ENCODE data around the gene ERO1A.

Gene ERO1A

GRCh38 chr14:52700701-52701172 lies 5.4 kb upstream of the ERO1A start:
- no CpG with 5 or more reads among the region's 2 CpGs for WGBS (ENCODE audit: insufficient coverage, insufficient read length)
- DNase-seq (ENCODE audit: low read depth, low spot score): no peak

GRCh38 chr14:52694761-52695480 lies 437 bp downstream of the ERO1A start:
- Histone ChIP-seq H3K27ac (ENCODE audit: low read length) (no peak overlapping the region), H3K27me3 (ENCODE audit: control insufficient read depth, insufficient read depth, low read length) (no peaks in the 10 kb centered on the region), H3K9me3 (ENCODE audit: control insufficient read depth, insufficient read depth, low read length) (no peaks in the 10 kb centered on the region), H3K4me1 (ENCODE audit: control insufficient read depth, insufficient read depth, low read length) (no peaks in the 10 kb centered on the region), H3K36me3 (ENCODE audit: control insufficient read depth, insufficient read depth, low read length) (no peaks in the 10 kb centered on the region), H3K4me3 (ENCODE audit: low read length) (peak overlapping the region; percentile 88)
- WGBS (ENCODE audit: insufficient coverage, insufficient read length): no CpG with 5 or more reads among the region's 46 CpGs
- no peak for DNase-seq (ENCODE audit: low read depth, low spot score)

More at GRCh38 chr14:52700701-52701172, 5.4 kb upstream of the ERO1A start:
- Histone ChIP-seq H3K4me1 (ENCODE audit: control insufficient read depth, insufficient read depth, low read length) (no peaks in the 10 kb centered on the region), H3K9me3 (ENCODE audit: control insufficient read depth, insufficient read depth, low read length) (no peaks in the 10 kb centered on the region), H3K36me3 (ENCODE audit: control insufficient read depth, insufficient read depth, low read length) (no peaks in the 10 kb centered on the region), H3K27ac (ENCODE audit: low read length) (no peak overlapping the region), H3K4me3 (ENCODE audit: low read length) (no peak overlapping the region), H3K27me3 (ENCODE audit: control insufficient read depth, insufficient read depth, low read length) (no peaks in the 10 kb centered on the region)

GRCh38 chr14:52693532-52693931 lies 1.8 kb downstream of the ERO1A start:
- no peaks in the 10 kb centered on the region for H3K27me3 ChIP-seq (ENCODE audit: control insufficient read depth, insufficient read depth, low read length)
- no peaks in the 10 kb centered on the region for H3K9me3 ChIP-seq (ENCODE audit: control insufficient read depth, insufficient read depth, low read length)
- no CpG with 5 or more reads among the region's 7 CpGs for WGBS (ENCODE audit: insufficient coverage, insufficient read length)
- H3K27ac ChIP-seq (ENCODE audit: low read length): no peak overlapping the region
- no peaks in the 10 kb centered on the region for H3K36me3 ChIP-seq (ENCODE audit: control insufficient read depth, insufficient read depth, low read length)
- no peak overlapping the region for H3K4me3 ChIP-seq (ENCODE audit: low read length)
- H3K4me1 ChIP-seq (ENCODE audit: control insufficient read depth, insufficient read depth, low read length): no peaks in the 10 kb centered on the region
- no peak for DNase-seq (ENCODE audit: low read depth, low spot score)

GRCh38 chr14:52693036-52693435 lies 2.3 kb downstream of the ERO1A start:
- no peaks in the 10 kb centered on the region for H3K27me3 ChIP-seq (ENCODE audit: control insufficient read depth, insufficient read depth, low read length)
- no peak for DNase-seq (ENCODE audit: low read depth, low spot score)
- no peaks in the 10 kb centered on the region for H3K9me3 ChIP-seq (ENCODE audit: control insufficient read depth, insufficient read depth, low read length)
- no peaks in the 10 kb centered on the region for H3K4me1 ChIP-seq (ENCODE audit: control insufficient read depth, insufficient read depth, low read length)
- no peak overlapping the region for H3K27ac ChIP-seq (ENCODE audit: low read length)
- H3K36me3 ChIP-seq (ENCODE audit: control insufficient read depth, insufficient read depth, low read length): no peaks in the 10 kb centered on the region
- WGBS (ENCODE audit: insufficient coverage, insufficient read length): no CpG with 5 or more reads among the region's 3 CpGs
- no peak overlapping the region for H3K4me3 ChIP-seq (ENCODE audit: low read length)

GRCh38 chr14:52692248-52692962 lies 3.0 kb downstream of the ERO1A start:
- H3K27ac ChIP-seq (ENCODE audit: low read length): no peak overlapping the region
- no peaks in the 10 kb centered on the region for H3K36me3 ChIP-seq (ENCODE audit: control insufficient read depth, insufficient read depth, low read length)
- H3K9me3 ChIP-seq (ENCODE audit: control insufficient read depth, insufficient read depth, low read length): no peaks in the 10 kb centered on the region
- H3K4me3 ChIP-seq (ENCODE audit: low read length): no peak overlapping the region
- H3K27me3 ChIP-seq (ENCODE audit: control insufficient read depth, insufficient read depth, low read length): no peaks in the 10 kb centered on the region
- DNase-seq (ENCODE audit: low read depth, low spot score): no peak
- WGBS (ENCODE audit: insufficient coverage, insufficient read length): no CpG with 5 or more reads among the region's 5 CpGs
- H3K4me1 ChIP-seq (ENCODE audit: control insufficient read depth, insufficient read depth, low read length): no peaks in the 10 kb centered on the region

GRCh38 chr14:52690983-52691760 lies 4.2 kb downstream of the ERO1A start:
- DNase-seq (ENCODE audit: low read depth, low spot score): no peak
- Histone ChIP-seq H3K27ac (ENCODE audit: low read length) (no peak overlapping the region), H3K27me3 (ENCODE audit: control insufficient read depth, insufficient read depth, low read length) (no peaks in the 10 kb centered on the region), H3K4me1 (ENCODE audit: control insufficient read depth, insufficient read depth, low read length) (peaks cover under 1% of the 10 kb centered on the region), H3K36me3 (ENCODE audit: control insufficient read depth, insufficient read depth, low read length) (no peaks in the 10 kb centered on the region), H3K4me3 (ENCODE audit: low read length) (no peak overlapping the region), H3K9me3 (ENCODE audit: control insufficient read depth, insufficient read depth, low read length) (no peaks in the 10 kb centered on the region)
- whole genome bisulfite sequencing (ENCODE audit: insufficient coverage, insufficient read length): no CpG with 5 or more reads among the region's 7 CpGs

- WGBS (ENCODE audit: insufficient coverage, insufficient read length): no CpG with 5 or more reads among the region's 1 CpG
- Histone ChIP-seq H3K4me1 (ENCODE audit: control insufficient read depth, insufficient read depth, low read length) (peaks cover 6% of the 10 kb centered on the region), H3K27ac (ENCODE audit: low read length) (no peak overlapping the region), H3K36me3 (ENCODE audit: control insufficient read depth, insufficient read depth, low read length) (no peaks in the 10 kb centered on the region), H3K4me3 (ENCODE audit: low read length) (no peak overlapping the region), H3K9me3 (ENCODE audit: control insufficient read depth, insufficient read depth, low read length) (no peaks in the 10 kb centered on the region), H3K27me3 (ENCODE audit: control insufficient read depth, insufficient read depth, low read length) (no peaks in the 10 kb centered on the region)
- DNase-seq (ENCODE audit: low read depth, low spot score): no peak
These were observed 9.2 kb downstream of the ERO1A start for GRCh38 chr14:52686176-52686575.

- Histone ChIP-seq H3K4me3 (ENCODE audit: low read length) (no peak overlapping the region), H3K9me3 (ENCODE audit: control insufficient read depth, insufficient read depth, low read length) (no peaks in the 10 kb centered on the region), H3K4me1 (ENCODE audit: control insufficient read depth, insufficient read depth, low read length) (peaks cover 6% of the 10 kb centered on the region), H3K27ac (ENCODE audit: low read length) (no peak overlapping the region), H3K36me3 (ENCODE audit: control insufficient read depth, insufficient read depth, low read length) (no peaks in the 10 kb centered on the region), H3K27me3 (ENCODE audit: control insufficient read depth, insufficient read depth, low read length) (no peaks in the 10 kb centered on the region)
- no peak for DNase-seq (ENCODE audit: low read depth, low spot score)
- no CpG with 5 or more reads among the region's 2 CpGs for WGBS (ENCODE audit: insufficient coverage, insufficient read length)
These were observed 11.3 kb downstream of the ERO1A start for GRCh38 chr14:52683985-52684520.

- no CpG with 5 or more reads among the region's 2 CpGs for WGBS (ENCODE audit: insufficient coverage, insufficient read length)
These were observed 16.8 kb downstream of the ERO1A start for GRCh38 chr14:52678591-52678990.

GRCh38 chr14:52663850-52664249 lies 31.5 kb downstream of the ERO1A start:
- Histone ChIP-seq H3K4me3 (ENCODE audit: low read length) (no peak overlapping the region), H3K9me3 (ENCODE audit: control insufficient read depth, insufficient read depth, low read length) (no peaks in the 10 kb centered on the region), H3K36me3 (ENCODE audit: control insufficient read depth, insufficient read depth, low read length) (no peaks in the 10 kb centered on the region), H3K4me1 (ENCODE audit: control insufficient read depth, insufficient read depth, low read length) (no peaks in the 10 kb centered on the region), H3K27ac (ENCODE audit: low read length) (no peak overlapping the region), H3K27me3 (ENCODE audit: control insufficient read depth, insufficient read depth, low read length) (0 out of 2 replicates have a peak, but pooled peaks cover 1% of the 10 kb centered on the region)
- no peak for DNase-seq (ENCODE audit: low read depth, low spot score)
- no CpG with 5 or more reads among the region's 2 CpGs for WGBS (ENCODE audit: insufficient coverage, insufficient read length)

More at GRCh38 chr14:52678591-52678990, 16.8 kb downstream of the ERO1A start:
- no peaks in the 10 kb centered on the region for H3K9me3 ChIP-seq (ENCODE audit: control insufficient read depth, insufficient read depth, low read length)
- no peak overlapping the region for H3K4me3 ChIP-seq (ENCODE audit: low read length)
- H3K27me3 ChIP-seq (ENCODE audit: control insufficient read depth, insufficient read depth, low read length): no peaks in the 10 kb centered on the region
- no peak for DNase-seq (ENCODE audit: low read depth, low spot score)
- H3K36me3 ChIP-seq (ENCODE audit: control insufficient read depth, insufficient read depth, low read length): no peaks in the 10 kb centered on the region
- H3K27ac ChIP-seq (ENCODE audit: low read length): no peak overlapping the region
- no peaks in the 10 kb centered on the region for H3K4me1 ChIP-seq (ENCODE audit: control insufficient read depth, insufficient read depth, low read length)

Data from iPS DF 6.9 (cell line).